ENCODE data around the gene TBC1D3B.
"Not testable (repeated sequence)": the region's sequence is repeated elsewhere in the genome, so short reads cannot be mapped to it uniquely, and the experiment has no call there.

TBC1D3B gene

DNA sequence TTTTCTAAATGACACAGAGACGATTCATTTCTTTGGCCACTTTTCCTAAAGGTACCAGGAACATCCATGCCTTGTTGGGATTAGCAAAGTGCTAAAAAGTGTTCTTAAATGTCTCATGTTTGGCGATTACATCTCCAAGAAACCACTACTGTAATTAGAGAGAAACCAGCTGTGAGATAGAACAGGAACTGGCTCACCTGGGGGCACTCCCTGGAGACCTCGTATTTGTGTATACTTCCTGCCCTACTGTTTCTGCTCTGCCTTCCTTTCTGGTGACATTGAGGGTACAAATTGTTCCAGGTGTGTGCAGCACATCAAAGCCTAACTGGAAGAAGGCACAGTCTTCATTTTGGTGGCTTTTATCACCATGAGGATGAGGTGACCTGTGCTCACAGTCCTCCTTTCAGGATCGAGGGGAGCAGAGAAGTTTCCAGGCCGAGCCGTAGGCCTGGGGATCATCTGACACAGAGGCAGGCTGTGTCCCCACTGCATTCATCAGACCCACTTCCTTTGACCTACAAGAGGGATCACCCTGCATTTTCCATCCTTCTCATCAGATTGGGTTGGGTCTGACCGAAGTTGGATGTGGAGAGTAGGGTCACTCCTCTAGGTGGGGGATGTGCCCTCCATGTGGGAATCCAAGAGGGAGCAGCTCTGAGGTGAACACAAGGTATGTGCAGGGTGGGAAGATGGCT, 49.1 kb downstream of the TBC1D3B start:
- DNase-seq, result no peak

DNA sequence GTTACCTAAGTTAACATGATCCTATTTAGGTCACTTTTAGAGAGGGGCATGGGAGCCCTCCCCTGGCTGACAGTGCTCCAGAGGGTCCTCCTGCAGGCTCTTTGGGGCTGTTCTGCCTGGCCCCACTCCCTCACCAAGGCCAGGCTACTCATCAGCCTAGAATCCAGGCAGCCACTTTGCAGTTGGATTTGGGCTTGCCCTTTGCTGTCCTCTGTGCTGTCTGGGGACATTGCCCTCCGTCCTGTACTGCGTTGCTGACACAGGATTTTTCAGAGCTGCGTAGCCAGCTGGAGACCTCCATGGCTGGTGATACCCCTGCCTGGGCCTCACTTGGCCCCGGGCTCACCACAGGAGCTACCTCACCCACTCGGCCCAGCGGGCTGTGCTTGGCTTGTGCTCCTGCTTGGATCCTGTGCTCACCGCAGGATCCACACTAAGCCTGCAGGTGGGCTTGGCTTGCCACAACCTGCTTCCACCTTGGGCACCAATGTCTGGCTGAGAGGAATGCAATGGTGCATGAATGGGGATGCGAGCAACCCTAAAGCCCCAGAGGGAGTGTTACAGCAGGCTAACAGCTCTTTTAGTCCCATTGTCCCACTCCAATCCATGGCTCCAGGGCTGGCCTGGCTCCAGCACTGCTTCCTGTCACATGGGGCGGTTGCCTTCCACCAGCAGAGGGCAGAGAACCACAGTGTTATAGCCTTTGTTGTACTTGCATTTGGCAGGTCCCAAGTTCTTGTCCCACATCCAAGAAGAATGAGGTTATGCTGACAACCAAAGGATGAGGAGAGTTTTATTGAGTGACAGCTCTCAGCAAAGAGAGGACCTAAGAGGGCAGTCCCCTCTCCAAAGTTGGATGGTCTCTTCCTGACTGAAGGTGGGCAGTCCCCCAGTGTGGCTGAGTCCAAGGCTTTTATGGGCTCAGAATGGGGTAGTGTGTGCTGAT, 51.3 kb downstream of the TBC1D3B start:
- DNase-seq, result no peak

DNA sequence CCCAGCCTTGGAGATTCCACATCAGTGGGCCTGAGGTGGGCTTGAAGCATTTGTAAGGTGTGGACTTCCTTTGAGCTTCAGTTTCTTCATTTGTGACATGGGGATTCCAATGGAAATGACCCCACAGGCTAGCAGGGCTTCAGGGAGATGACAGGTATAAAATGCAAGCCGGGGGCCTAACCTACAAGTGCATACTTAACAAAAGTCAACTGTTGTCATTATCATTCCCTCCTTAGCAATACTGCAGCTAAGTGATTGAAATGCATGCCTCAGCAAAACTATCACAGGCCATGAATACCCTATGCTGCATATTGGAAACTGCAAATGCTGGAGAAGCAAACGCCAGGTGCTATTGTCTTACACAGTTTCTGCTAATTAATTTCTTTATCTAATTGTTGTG, 53.0 kb downstream of the TBC1D3B start:
- no peak for DNase-seq

DNA sequence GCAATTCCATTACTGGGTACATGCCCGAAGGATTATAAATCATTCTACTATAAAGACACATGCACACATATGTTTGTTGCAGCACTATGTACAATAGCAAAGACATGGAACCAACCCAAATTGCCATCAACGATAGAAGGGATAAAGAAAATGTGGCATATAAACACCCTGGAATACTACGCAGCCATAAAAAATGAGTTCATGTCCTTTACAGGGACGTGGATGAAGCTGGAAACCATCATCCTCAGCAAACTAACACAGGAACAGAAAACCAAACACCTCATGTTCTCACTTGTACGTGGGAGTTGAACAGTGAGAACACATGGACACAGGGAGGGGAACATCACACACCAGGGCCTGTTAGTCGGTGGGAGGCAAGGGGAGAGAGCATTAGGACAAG, 55.3 kb downstream of the TBC1D3B start:
- DNase-seq, result not testable (repeated sequence)

DNA sequence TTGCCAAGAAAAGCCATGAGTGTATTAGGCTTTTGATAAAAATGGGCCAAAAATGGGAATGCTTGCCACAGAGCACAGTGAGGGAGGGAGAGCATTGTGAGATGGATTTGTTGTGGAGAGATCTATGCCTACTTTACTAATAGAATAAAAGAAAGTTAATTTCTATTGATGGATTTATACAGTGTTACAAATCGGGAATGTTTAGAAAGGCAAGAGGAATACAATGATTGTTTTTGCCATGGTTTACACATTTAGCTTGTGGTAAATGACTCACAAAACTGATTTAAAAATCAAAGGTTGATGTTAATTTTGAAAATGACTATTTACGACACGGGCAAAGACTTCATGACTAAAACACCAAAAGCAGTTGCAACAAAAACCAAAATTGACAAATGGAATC, 56.2 kb downstream of the TBC1D3B start:
- no peak for DNase-seq

DNA sequence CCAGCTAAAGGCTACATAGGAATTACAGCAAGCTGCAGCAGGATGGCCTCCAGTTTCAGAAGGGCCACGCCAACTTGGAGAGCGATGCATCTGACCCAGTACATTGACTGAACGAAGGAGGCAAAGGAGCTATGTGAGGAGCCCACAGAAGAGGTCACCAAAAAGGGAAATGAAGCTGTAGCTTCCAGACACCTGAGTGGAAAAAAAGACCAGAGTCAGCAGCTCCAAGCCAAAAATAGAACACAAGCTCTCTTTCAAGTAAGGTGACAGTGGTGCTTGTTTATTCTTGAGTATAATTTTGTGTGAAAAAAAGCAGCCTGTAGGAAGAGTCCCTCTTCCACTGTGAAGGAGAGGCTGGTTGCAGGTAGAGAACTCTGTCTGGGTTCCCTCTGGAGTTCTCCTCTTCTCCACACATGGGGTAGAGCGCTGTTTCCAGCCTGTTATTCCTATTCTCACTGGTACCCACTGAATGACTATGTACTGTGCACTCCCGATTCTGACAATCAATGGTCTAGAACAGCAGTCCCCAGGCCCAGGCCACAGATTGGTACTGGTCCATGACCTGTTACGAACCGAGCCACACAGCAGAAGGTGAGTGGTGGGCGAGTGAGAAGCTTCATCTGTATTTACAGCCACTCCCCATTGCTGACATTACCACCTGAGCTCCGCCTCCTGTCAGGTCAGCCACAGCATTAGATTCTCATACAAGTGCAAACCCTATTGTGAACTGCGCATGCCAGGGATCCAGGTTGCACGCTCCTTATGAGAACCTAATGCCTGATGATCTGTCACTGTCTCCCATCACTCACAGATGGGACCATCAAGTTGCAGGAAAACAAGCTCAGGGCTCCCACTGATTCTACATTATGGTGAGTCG, 57.7 kb downstream of the TBC1D3B start:
- DNase-seq, result no peak

DNA sequence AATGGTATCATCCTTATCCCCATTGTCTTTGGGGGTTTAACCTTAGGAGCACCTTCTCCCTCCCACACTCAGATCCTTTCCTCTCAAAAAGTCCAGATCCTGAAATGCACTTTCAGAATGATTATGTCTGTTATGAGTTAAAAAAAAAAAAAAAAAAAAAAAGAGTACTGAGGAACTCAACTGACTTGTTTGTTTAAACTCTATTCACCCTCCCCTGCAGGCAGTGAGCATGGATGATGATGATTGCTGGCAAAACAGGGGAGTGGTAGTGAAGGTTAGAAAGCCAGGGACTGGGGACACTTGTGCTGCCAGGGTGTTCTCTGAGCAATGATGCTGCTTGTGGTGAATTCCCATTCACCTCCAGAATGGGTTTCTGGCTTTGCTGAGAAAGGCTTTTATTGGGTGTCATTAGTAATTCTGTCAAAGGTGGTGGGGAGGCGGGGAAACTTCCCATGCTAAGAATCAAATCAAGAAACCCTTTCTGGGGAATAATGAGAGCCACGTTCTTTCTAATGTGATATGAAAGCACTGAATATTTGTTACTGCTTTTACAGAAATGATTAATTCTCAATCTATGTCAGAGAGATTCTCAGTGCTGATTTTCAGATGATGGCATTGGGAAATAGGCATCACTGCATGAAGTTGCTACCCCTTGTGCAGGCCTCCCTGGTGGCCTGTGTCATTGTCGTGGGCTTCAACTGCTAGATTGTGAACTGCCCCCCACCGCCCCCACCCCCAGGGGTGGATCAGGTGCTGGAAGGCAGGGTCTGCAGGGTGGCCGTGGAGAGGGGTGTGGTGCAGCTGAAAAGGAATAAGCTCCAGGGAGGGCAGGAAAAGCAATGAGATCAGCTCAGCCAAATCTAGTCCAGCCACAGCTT, 58.7 kb downstream of the TBC1D3B start:
- DNase-seq, result no peak

All from CD4-positive, alpha-beta T cell treated with Interleukin-4 for 4 hours (primary cell).